ENCODE data around the gene TRAF4.

The TRAF4 gene

GRCh38 chr17:28743243-28744103, at the start of gene TRAF4:
Gene TRAF4 (plus strand): TSS chr17:28744011. CDS start chr17:28744113, 102 bp downstream.
- peak in 2 of 4 experiments; percentile 65 to 80 for DNase-seq (ENCODE audit: low read depth in 4 of 4, low spot score in 1 of 4)

GRCh38 chr17:28698253-28698941, 45.4 kb upstream of the TRAF4 start:
- no peak for DNase-seq (ENCODE audit: low read depth in 4 of 4, low spot score in 1 of 4)

- no peak for DNase-seq (ENCODE audit: low read depth in 4 of 4, low spot score in 1 of 4)
Observed at GRCh38 chr17:28700278-28700677, 43.5 kb upstream of the TRAF4 start.

- DNase-seq (ENCODE audit: low read depth in 4 of 4, low spot score in 1 of 4), result no peak
Observed at GRCh38 chr17:28700830-28701492, 42.9 kb upstream of the TRAF4 start.

- no peak for DNase-seq (ENCODE audit: low read depth in 4 of 4, low spot score in 1 of 4)
Observed at GRCh38 chr17:28702026-28702751, 41.6 kb upstream of the TRAF4 start.

GRCh38 chr17:28702752-28703150, 41.1 kb upstream of the TRAF4 start:
- DNase-seq (ENCODE audit: low read depth in 4 of 4, low spot score in 1 of 4), result no peak

GRCh38 chr17:28703552-28704218, 40.1 kb upstream of the TRAF4 start:
- DNase-seq (ENCODE audit: low read depth in 4 of 4, low spot score in 1 of 4), result no peak

GRCh38 chr17:28704219-28704858, 39.5 kb upstream of the TRAF4 start:
- DNase-seq (ENCODE audit: low read depth in 4 of 4, low spot score in 1 of 4), result no peak

GRCh38 chr17:28705074-28705659, 38.6 kb upstream of the TRAF4 start:
- DNase-seq (ENCODE audit: low read depth in 4 of 4, low spot score in 1 of 4), result no peak

GRCh38 chr17:28705728-28706334, 38.0 kb upstream of the TRAF4 start:
- no peak for DNase-seq (ENCODE audit: low read depth in 4 of 4, low spot score in 1 of 4)

- no peak for DNase-seq (ENCODE audit: low read depth in 4 of 4, low spot score in 1 of 4)
Observed at GRCh38 chr17:28706471-28707338, 37.1 kb upstream of the TRAF4 start.

GRCh38 chr17:28707339-28707720, 36.5 kb upstream of the TRAF4 start:
- no peak for DNase-seq (ENCODE audit: low read depth in 4 of 4, low spot score in 1 of 4)

GRCh38 chr17:28710861-28711722, 32.7 kb upstream of the TRAF4 start:
- DNase-seq (ENCODE audit: low read depth in 4 of 4, low spot score in 1 of 4), result peak; percentile 71 to 89 (median 78)

GRCh38 chr17:28711723-28712031, 32.1 kb upstream of the TRAF4 start, which contains the start of gene PROCA1:
Gene PROCA1 (minus strand): TSS chr17:28711888. CDS start chr17:28711660, 228 bp downstream.
- no peak for DNase-seq (ENCODE audit: low read depth in 4 of 4, low spot score in 1 of 4)

GRCh38 chr17:28712032-28712704, 31.6 kb upstream of the TRAF4 start:
- peak in 2 of 4 experiments; percentile 58 to 61 for DNase-seq (ENCODE audit: low read depth in 4 of 4, low spot score in 1 of 4)

GRCh38 chr17:28712705-28713415, 31.0 kb upstream of the TRAF4 start:
- no peak for DNase-seq (ENCODE audit: low read depth in 4 of 4, low spot score in 1 of 4)
